Measurements from ENCODE around the gene CAMK4.
A peak's percentile ranks its signal among the peaks of the same experiment; 100 is the strongest.

Gene CAMK4

DNA sequence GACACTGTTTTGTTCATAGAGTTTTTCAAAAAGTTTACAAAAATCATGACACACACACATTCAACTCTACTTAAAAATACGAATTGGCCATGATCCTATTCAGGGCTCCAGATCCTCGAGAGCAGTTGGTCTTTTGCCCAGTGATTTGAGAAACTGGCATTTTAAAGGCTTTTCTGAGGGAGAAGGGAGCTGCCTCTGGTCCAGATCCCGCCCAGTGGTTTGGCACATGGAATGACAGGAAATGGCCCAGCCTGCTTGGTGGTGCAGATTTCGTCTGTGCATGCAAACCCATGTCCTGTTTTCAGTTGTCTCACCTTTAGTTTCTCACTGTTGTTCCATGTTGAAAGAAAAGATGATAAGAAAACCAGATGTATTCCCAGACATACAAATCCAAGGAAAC is 3.6 kb downstream of the CAMK4 start:
- intact Hi-C loops (cut with DNase I): no loop called here
- DNase-seq: peak in 8 of 42 donors; percentile 13 to 52 (median 30)

DNA sequence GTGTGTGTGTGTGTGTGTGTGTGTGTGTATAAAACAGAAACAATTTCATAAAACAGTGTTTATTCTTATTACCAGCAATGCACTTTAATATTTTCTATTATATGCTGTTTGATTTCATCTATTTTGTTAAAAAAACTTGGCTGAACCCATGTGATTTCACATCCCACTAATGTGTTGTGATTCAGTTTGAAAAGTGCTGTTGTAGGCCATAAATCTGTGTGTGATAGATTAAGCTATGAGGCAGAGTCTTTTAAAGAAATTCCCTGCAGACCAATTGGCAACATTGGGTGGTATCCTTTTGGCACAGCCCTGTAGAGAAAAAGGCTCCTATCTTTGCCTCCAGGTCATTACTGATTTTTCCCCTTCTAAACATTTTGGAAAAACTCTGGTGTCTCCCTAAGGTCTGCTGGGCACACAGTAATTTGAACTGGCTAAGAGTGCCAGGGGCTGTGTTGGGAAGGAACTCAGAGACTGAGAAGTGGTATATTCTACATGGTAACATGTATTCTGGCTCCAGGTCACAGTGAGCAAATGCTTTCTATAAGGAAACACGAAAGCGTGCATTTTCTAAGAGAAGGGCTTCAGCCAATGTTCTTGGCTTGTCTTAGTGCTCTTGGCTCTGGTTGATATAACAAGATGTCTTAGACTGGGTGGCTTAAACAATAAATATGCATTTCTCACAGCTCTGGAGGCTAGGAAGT is 4.5 kb downstream of the CAMK4 start:
- intact Hi-C loops (cut with DNase I): no loop called here

DNA sequence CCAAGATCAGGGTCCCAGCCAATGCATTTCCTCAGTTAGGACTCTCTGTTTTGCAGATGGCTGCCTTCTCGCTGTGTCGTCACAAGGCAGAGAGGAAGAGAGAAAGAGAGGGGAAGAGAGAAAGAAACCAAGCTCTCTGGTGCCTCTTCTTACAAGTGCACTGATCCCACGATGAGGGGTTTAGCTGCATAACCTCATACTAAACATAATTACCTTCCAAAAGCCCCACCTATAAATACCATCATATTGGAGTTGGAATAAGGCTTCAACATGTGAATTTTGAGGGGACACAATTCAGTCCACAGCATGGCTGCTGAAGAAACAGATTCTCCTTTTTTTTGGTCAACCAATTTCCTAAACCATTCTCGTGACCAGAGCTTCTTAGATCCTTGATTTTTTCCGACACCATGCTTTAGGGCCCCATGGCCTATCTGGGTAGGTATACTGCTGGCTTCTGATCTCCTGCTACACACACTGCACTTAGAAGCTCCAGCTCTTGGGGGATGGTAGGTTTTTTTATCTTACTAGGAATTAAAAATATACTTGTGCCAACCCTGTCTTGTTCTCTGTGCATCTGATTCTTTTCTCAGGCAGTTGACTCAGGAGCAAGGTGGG is 5.1 kb downstream of the CAMK4 start:
- DNase-seq: no peak
- intact Hi-C loops (cut with DNase I): no loop called here

More for the DNA sequence above, 4.5 kb downstream of the CAMK4 start:
- no peak for DNase-seq

DNA sequence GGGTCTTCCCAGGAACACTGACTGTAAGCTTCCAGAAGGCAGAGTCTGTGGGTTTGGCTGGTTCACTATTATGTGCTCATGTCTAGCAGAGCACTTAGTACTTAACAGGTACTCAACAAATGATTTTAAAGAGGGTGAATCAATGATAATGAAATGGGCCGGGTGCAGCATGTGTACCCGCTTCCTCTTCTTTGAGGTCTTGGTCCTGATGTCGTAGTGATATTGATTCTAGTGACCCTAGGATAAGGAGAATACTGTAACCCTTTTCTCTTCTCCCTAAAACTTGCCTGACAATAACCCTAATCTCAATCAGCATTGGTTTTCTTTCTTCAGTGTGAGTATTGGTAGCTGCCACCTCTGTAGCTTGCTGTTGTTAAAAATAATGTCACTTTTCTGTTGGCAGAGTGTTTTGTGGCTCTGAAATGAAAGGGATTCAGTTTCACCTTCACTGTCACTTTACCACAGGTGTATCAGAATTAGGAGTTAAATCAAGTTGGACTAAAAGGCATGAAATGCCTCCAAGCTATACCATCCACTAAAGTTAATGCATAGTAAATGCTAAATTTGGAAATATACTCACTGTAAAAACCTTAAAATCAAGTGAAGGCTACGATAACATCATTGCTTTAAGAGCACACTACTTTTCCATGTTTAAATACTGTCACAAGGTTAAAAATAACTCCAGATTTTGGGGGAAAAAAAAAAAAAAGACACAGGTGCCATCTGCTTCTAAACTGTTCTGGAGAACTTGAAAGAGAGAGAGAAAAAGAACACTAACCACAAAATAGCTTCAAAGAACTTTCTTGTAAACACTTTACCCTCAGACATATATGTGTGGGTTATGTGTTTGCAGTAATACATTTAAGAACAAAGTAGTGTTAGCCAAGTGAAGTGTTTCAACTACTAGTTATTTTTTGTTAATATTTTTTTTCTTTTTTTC is 6.0 kb downstream of the CAMK4 start:
- no peak for DNase-seq
- intact Hi-C loops (cut with DNase I): no loop called here

DNA sequence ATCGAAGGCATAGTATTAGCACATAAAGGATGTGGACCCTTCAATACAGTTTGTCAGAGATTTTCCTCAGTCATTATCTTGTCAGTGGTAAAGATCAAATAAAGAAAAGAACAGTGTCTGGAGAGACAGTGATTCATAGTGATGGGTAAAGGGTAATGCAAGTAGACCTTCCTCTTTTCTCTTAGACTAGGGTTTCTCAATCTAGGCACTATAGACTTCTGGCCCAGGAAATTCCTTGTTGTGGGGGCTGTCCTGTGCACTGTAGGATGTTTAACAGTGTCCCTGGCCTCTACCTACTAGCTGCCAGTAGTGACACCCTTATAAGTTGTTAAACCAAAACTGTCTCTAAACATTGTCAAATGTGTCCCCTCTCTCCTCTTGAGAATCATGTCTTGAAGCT is 6.9 kb downstream of the CAMK4 start:
- no peak for DNase-seq
- intact Hi-C loops (cut with DNase I): no loop called here

GRCh38 chr5:111232311-111233051 is 8.3 kb downstream of the CAMK4 start:
- no peak for DNase-seq
- intact Hi-C loops (cut with DNase I): no loop called here

DNA sequence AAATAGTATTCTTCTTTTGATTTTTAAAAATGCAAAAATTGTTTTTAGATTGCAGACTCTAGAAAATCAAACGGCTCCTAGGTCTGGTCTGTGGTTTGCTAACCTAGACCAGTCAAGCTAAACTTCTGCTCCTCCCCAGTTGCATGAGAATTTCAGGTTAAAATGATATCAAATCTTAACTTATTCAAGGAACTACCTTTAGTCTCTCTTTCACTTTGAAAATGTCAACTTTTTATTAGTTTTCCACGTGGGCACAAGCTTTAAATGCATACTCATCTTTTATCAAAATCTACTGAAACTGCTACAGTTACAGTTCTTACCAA is 8.8 kb downstream of the CAMK4 start:
- intact Hi-C loops (cut with DNase I): no loop called here
- no peak for DNase-seq

DNA sequence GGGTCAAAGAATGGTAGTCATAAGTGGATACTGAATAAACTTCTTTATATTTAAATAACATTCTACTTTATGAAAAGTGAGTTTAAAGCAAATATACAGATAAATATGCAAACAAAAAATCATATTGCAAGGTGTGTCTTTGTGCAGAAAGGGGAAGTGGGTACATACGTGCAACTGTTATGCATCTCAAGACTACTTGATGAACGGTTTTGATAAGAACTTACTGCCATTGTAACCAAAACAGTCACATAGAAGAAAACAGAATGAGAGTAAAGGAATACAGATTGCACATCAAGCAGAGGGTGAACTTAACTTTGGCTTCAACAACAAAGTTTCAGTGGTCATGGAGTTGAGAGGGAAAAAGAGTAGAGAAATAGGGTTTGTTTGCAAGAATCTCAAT is 9.9 kb downstream of the CAMK4 start:
- no peak for DNase-seq
- intact Hi-C loops (cut with DNase I): no loop called here

DNA sequence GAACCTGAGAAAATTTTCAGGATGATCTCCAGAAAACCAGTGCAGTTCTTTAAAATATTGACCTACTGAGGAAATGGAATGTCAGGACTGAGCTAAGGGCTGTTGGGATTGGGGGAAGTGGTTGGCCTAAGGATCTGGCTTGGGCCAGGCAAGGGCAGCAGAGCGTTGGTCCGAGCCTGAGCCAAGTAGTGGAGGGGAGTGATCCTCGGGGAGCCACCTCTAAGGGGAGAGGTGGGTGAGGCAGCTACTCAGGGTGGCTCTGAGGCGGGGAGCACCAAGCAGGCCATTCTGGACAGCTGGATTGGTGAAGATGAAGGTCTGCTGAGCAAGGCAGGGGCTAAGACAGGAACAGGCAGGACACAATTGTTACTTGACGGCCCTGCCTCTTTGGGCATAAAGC is 11.5 kb downstream of the CAMK4 start:
- DNase-seq: no peak
- intact Hi-C loops (cut with DNase I): no loop called here

GRCh38 chr5:111236348-111236747 is 12.2 kb downstream of the CAMK4 start:
- intact Hi-C loops (cut with DNase I): no loop called here
- no peak for DNase-seq

DNA sequence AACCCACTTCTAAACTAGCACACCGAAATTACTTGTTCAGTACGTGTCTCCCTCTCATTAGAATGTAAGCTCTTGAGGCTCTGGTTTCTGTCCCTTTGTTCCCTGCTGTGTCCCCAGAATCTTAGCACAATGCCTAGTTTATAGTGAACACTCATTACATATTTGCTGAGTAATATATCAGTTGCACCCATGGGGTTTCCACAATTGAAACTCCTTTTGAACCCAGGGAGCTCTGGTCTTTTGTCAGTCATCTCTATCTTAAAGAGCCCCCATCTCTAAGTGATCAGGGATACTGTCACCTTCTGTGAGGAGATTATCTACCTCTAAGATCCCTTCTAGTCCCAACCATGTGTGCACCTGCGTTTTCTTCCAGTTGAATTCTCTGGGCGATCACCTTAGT is 12.8 kb downstream of the CAMK4 start:
- intact Hi-C loops (cut with DNase I): no loop called here
- no peak for DNase-seq

GRCh38 chr5:111237470-111237869 is 13.3 kb downstream of the CAMK4 start:
- DNase-seq: no peak
- intact Hi-C loops (cut with DNase I): no loop called here

DNA sequence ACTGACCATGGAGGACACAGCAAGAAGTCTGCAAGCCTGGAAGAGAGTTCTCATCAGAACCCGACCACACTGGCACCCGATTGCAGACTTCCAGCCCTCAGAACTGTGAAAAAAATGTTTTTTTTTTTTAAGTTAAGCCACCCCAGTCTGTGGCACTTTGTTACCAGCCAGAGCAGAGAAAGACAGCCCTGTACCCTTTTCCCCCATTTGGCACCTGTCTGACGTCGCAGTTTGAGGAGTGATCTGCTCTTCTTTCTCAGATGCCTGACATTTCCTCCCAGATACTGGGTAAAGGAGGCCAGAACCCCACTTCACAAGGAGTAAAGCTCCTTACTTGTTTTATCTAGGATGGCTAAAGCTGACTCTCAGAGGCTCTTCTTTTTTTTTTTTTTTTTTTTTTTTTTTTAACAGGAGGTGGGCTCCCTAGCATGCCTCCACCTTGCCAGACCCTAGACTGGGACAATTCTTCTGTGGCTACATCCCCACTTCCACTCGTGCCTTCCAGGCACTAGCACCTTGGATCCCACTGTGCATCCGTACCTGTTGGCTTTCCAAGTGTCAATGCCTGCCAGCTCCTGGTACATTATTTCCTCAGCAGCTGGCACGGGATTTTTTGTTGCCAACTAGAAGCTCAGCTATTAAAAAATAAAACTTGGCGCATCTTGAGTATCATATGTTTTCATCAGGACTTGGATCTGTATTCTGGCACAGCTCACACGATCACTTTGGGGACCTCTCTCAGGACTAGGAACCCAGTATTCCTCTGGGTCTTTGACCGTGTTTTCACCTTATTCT is 14.4 kb downstream of the CAMK4 start:
- no peak for DNase-seq
- intact Hi-C loops (cut with DNase I): no loop called here

- no peak for DNase-seq
- intact Hi-C loops (cut with DNase I): no loop called here
Measured at GRCh38 chr5:111241696-111242095, 17.5 kb downstream of the CAMK4 start.

DNA sequence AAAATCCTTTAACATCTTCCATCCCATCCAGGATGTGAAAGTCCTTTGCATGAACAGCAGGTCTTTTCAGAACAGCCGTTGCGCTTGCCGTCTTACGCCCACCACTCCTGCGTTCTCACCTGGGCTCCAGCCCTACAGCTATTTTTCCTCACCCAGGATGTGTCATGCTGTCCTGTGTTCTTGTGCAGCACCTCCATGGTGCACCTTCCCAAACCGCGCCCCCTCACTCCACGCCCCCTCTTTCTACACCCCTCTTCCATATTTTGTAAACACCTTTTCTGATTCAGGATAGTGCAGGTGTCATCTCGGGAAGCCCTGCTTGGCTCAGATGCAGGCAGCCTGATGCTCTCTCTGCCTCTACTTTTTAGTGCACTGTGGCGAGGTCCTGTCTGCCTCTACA is 18.4 kb downstream of the CAMK4 start:
- DNase-seq: peak in 32 of 42 donors; percentile 10 to 70 (median 41)
- intact Hi-C loops (cut with DNase I): no loop called here

GRCh38 chr5:111243318-111243717 is 19.1 kb downstream of the CAMK4 start:
- no peak for DNase-seq
- intact Hi-C loops (cut with DNase I): no loop called here

DNA sequence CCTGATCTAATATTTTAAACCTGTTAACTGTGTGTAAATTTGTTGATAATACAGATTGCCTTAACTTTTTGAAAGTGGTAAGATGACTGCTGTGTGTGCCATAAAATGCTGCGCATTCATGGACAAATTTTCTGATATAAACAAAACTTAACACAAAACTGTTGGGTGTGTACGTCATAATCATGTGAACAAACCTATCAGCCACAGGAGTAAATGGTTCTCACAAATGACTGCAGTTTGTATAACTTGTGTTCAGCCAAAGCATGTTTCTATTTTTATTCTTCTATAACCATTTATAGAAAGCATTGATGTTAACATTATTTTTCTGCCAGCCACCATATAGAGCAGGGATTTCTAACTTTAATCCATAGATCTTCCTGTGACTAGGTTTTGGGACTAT is 21.5 kb downstream of the CAMK4 start:
- intact Hi-C loops (cut with DNase I): no loop called here
- DNase-seq: no peak

- DNase-seq: no peak
- intact Hi-C loops (cut with DNase I): no loop called here
Measured at GRCh38 chr5:111246459-111246858, 22.3 kb downstream of the CAMK4 start.

- intact Hi-C loops (cut with DNase I): no loop called here
- DNase-seq: no peak
Measured at GRCh38 chr5:111248571-111248970, 24.4 kb downstream of the CAMK4 start.

Measured in head of caudate nucleus (tissue), 42 donors.